Colonic mucosa (tissue), 4 donors: Measurements from ENCODE around the gene GABBR2. TPM values are rescaled to one million over a fixed set of nuclear protein-coding genes. Genes with fewer than 3 reads are reported as not detected.

ENCODE experiments used
- DNase-seq: peaks from one replicate; pipeline ENCODE4 v3.0.0-alpha.2; 2020
- H3K27ac ChIP-seq: fragments of 200-600 bp; one replicate; pipeline ENCODE4 v1.8.0; 2021
- H3K27me3 ChIP-seq: fragments of 200-600 bp; one replicate; pipeline ENCODE4 v1.8.0; 2021
- H3K36me3 ChIP-seq: fragments of 200-600 bp; one replicate; pipeline ENCODE4 v1.8.0; 2021
- H3K4me1 ChIP-seq: fragments of 200-600 bp; one replicate; pipeline ENCODE4 v1.8.0; 2021; ENCODE audit warnings: mild to moderate bottlenecking
- H3K4me3 ChIP-seq: fragments of 200-600 bp; one replicate; pipeline ENCODE4 v1.8.0; 2021
- H3K9ac ChIP-seq, 2 donors: one replicate each; pipeline ENCODE4 v1.7.0; 2013; ENCODE audit warnings: control low read depth in 2 of 2, low read depth in 2 of 2, low read length in 2 of 2
- H3K9me3 ChIP-seq: fragments of 200-600 bp; one replicate; pipeline ENCODE4 v1.8.0; 2021
- CTCF ChIP-seq: fragments of 200-600 bp; IDR thresholded peaks from one replicate; pipeline ENCODE4 v1.8.0; 2022; ENCODE audit warnings: antibody characterized with exemption, mild to moderate bottlenecking
- intact Hi-C: fragments of 100-400 bp; cut with DNase I; formaldehyde crosslinking; loops from one replicate; pipeline ENCODE4 v1.14.1; 2022
- total RNA-seq, 2 donors: library from RNA; stranded (reverse); fragmentation: NEBNext Ultra II Directional in 1 of 2; extraction: Animal tissue kit (Norgen Biotek cat#: 25700) in 1 of 2; gene quantifications; one replicate each; pipeline ENCODE4 v1.2.1, GENCODE V29; 2021
- donor health status: healthy.
- donor health status: DM: no; HTN: no; CAD: no.
- donor health status: DM: no; HTN: no; CAD: no.

Gene GABBR2
- total RNA-seq, 2 donors from 2014 or later: 0.05 TPM; not detected in 1

GRCh38 chr9:98318041-98318790 lies 390.5 kb downstream of the GABBR2 start:
- no peak for DNase-seq
- Histone ChIP-seq H3K9me3 (no peaks in the 10 kb centered on the region), H3K27me3 (no peaks in the 10 kb centered on the region), H3K27ac (no peak overlapping the region), H3K4me1 (no peaks in the 10 kb centered on the region), H3K36me3 (no peaks in the 10 kb centered on the region), H3K9ac (no peak overlapping the region), H3K4me3 (no peak overlapping the region)
- intact Hi-C loops: loop anchor here (5.0 kb wide), 2 partner anchors 459 to 474 kb away; no protein-coding TSS in a partner anchor
- TF ChIP-seq CTCF: no peak

GRCh38 chr9:98317134-98317857 lies 391.4 kb downstream of the GABBR2 start:
- H3K27me3 ChIP-seq: no peaks in the 10 kb centered on the region
- H3K9me3 ChIP-seq: no peaks in the 10 kb centered on the region
- no peak for DNase-seq
- H3K4me1 ChIP-seq: no peaks in the 10 kb centered on the region
- TF ChIP-seq CTCF: no peak
- no peak overlapping the region for H3K4me3 ChIP-seq
- intact Hi-C loops: loop anchor here (5.0 kb wide), 2 partner anchors 460 to 475 kb away; no protein-coding TSS in a partner anchor
- H3K27ac ChIP-seq: no peak overlapping the region
- no peaks in the 10 kb centered on the region for H3K36me3 ChIP-seq
- no peak overlapping the region for H3K9ac ChIP-seq

DNA sequence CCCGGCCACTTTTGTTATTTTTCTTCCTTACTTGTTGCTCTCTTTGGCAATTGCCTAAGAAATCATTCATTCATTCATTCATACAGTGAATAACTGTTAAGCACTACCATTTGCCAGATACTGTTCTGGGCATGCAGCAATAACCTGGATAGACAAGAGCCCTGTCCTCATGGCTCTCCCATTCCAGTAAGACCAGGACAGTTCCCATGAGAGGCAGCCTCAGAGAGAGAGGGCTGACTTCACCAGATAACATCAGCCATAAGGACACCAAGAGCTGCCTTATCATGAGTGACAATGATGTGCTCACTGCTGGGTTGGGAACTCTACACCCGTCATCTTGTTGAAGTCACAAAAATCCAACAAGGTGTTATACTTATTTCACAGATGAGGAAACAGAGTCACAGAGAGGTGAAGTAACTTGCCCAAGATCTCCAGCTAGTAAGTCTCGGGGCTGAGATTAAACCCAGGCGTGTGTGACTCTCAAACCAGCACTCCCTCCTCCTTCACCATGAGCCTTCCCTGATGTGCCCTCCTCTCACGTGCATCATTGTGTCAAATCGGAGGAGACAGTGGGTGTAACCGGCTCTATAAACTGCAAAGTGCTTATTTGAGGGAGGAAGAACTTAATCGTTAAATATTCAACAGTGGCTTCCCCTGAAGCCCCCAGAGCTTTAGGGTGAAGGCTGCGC lies 392.1 kb downstream of the GABBR2 start:
- Histone ChIP-seq H3K9ac (no peak overlapping the region), H3K9me3 (no peaks in the 10 kb centered on the region), H3K27ac (no peak overlapping the region), H3K4me1 (no peaks in the 10 kb centered on the region), H3K4me3 (no peak overlapping the region), H3K27me3 (no peaks in the 10 kb centered on the region), H3K36me3 (no peaks in the 10 kb centered on the region)
- TF ChIP-seq CTCF: no peak
- intact Hi-C loops: loop anchor here (5.0 kb wide), 2 partner anchors 461 to 476 kb away; no protein-coding TSS in a partner anchor
- DNase-seq: no peak

GRCh38 chr9:98315551-98316060 lies 393.1 kb downstream of the GABBR2 start:
- peak; percentile 79 for DNase-seq
- Histone ChIP-seq H3K36me3 (no peaks in the 10 kb centered on the region), H3K9me3 (no peaks in the 10 kb centered on the region), H3K27ac (no peak overlapping the region), H3K4me1 (no peaks in the 10 kb centered on the region), H3K27me3 (no peaks in the 10 kb centered on the region), H3K4me3 (no peak overlapping the region), H3K9ac (no peak overlapping the region)
- intact Hi-C loops: loop anchor here (5.0 kb wide), 2 partner anchors 462 to 477 kb away; no protein-coding TSS in a partner anchor
- TF ChIP-seq CTCF: peak; percentile 89

GRCh38 chr9:98315067-98315453 lies 393.7 kb downstream of the GABBR2 start:
- H3K27ac ChIP-seq: no peak overlapping the region
- no peaks in the 10 kb centered on the region for H3K36me3 ChIP-seq
- H3K9ac ChIP-seq: no peak overlapping the region
- intact Hi-C loops: loop anchor here (5.0 kb wide), 2 partner anchors 462 to 477 kb away; no protein-coding TSS in a partner anchor
- H3K4me1 ChIP-seq: no peaks in the 10 kb centered on the region
- DNase-seq: no peak
- no peaks in the 10 kb centered on the region for H3K9me3 ChIP-seq
- no peak overlapping the region for H3K4me3 ChIP-seq
- TF ChIP-seq CTCF: no peak
- no peaks in the 10 kb centered on the region for H3K27me3 ChIP-seq
